Measurements from ENCODE around the gene NEK8.
"Not testable (repeated sequence)": the region's sequence is repeated elsewhere in the genome, so short reads cannot be mapped to it uniquely, and the experiment has no call there.

Gene NEK8

GRCh38 chr17:28774206-28774605, 45.6 kb downstream of the NEK8 start:
- DNase-seq = no peak

GRCh38 chr17:28777178-28777577, 48.6 kb downstream of the NEK8 start:
- DNase-seq = no peak

- not testable (repeated sequence) for DNase-seq
These were observed 51.0 kb downstream of the NEK8 start for GRCh38 chr17:28779601-28780000.

DNA sequence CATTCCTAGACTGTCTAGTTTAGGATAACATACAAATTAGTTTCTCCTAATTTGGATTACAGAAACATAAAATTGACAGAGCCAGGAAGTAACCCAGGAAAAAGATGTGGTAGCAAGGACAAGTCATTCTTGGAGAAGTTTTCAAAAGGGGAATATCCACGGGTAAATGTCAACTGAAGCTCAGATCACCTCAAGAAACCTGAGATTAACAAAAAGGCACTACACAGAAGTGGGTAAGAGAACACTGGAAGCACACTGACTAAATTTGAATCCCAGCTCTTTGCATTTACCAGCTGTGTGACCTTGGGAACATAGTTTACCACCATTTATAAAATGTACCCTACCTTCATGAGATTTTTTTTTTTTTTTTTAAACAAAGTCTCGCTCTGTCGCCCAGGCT, 54.6 kb downstream of the NEK8 start:
- no peak for DNase-seq

DNA sequence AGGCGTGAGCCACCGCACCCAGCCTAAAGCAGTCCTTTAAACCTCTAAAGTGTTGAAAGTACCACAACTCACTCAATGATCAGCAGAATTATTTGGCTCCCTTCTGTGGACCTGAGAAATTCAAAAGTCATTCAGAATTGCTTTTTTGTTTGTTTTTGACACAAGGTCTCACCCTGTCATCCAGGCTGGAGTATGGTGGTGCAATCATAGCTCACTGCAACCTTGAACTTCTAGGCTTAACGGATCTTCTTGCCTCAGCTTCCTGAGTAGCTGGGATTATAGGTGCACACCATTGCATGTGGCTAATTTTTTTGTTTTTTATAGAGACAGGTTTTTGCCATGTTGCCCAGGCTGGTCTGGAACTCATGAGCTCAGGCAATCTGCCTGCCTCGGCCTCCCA, 59.5 kb downstream of the NEK8 start:
- no peak for DNase-seq
